Parathyroid adenoma (tissue), 2 donors: Measurements from ENCODE around the gene BHLHE40.

Experiments
- H2AFZ ChIP-seq: fragments of 300-600 bp; sonication (generic); one replicate; pipeline ENCODE4 v1.7.0; 2017; ENCODE audit warnings: antibody characterized with exemption, mild to moderate bottlenecking
- H3K27ac ChIP-seq: fragments of 300-600 bp; sonication (generic); one replicate; pipeline ENCODE4 v1.7.0; 2017
- H3K27me3 ChIP-seq: fragments of 300-600 bp; sonication (generic); one replicate; pipeline ENCODE4 v1.7.0; 2017; ENCODE audit warnings: low read length; ENCODE audit not compliant: control insufficient read depth, insufficient read depth
- H3K36me3 ChIP-seq: fragments of 300-600 bp; sonication (generic); one replicate; pipeline ENCODE4 v1.7.0; 2017; ENCODE audit warnings: low read length; ENCODE audit not compliant: control insufficient read depth, insufficient read depth
- H3K4me1 ChIP-seq: fragments of 300-600 bp; sonication (generic); one replicate; pipeline ENCODE4 v1.7.0; 2017; ENCODE audit warnings: control low read depth
- H3K4me2 ChIP-seq: fragments of 300-600 bp; sonication (generic); one replicate; pipeline ENCODE4 v1.7.0; 2017; ENCODE audit warnings: low read length
- H3K4me3 ChIP-seq: fragments of 300-600 bp; sonication (generic); one replicate; pipeline ENCODE4 v1.7.0; 2017; ENCODE audit warnings: low read depth, low read length
- H3K79me2 ChIP-seq: fragments of 300-600 bp; sonication (generic); one replicate; pipeline ENCODE4 v1.7.0; 2017; ENCODE audit warnings: control low read depth
- H3K9ac ChIP-seq: fragments of 300-600 bp; sonication (generic); one replicate; pipeline ENCODE4 v1.7.0; 2017; ENCODE audit warnings: mild to moderate bottlenecking
- H3K9me3 ChIP-seq: fragments of 300-600 bp; sonication (generic); one replicate; pipeline ENCODE4 v1.7.0; 2017; ENCODE audit warnings: low read length; ENCODE audit not compliant: control insufficient read depth
- CTCF ChIP-seq: fragments of 300-600 bp; sonication (generic); IDR thresholded peaks from one replicate; pipeline ENCODE4 v1.7.0; 2017; ENCODE audit warnings: antibody characterized with exemption, mild to moderate bottlenecking
- donor health status: primary hyperparathyroidism.

Gene BHLHE40

GRCh38 chr3:4977001-4977852 lies 2.0 kb upstream of the BHLHE40 start:
- Histone ChIP-seq H3K79me2 (no peaks in the 10 kb centered on the region), H3K9ac (peak overlapping the region; percentile 88), H3K4me3 (peak overlapping the region; percentile 68), H3K27me3 (no peaks in the 10 kb centered on the region), H2AFZ (peak overlapping the region; percentile 78), H3K36me3 (no peaks in the 10 kb centered on the region), H3K9me3 (no peaks in the 10 kb centered on the region), H3K27ac (peak overlapping the region; percentile 98), H3K4me2 (peak overlapping the region; percentile 89), H3K4me1 (peaks cover 27% of the 10 kb centered on the region)
- TF ChIP-seq CTCF = no peak

GRCh38 chr3:4977853-4978203 lies 1.4 kb upstream of the BHLHE40 start:
- peak overlapping the region; percentile 98 for H3K27ac ChIP-seq
- H3K79me2 ChIP-seq = peaks cover 2% of the 10 kb centered on the region
- peak overlapping the region; percentile 78 for H2AFZ ChIP-seq
- no peaks in the 10 kb centered on the region for H3K36me3 ChIP-seq
- H3K4me2 ChIP-seq = peak overlapping the region; percentile 89
- no peaks in the 10 kb centered on the region for H3K9me3 ChIP-seq
- peak overlapping the region; percentile 68 for H3K4me3 ChIP-seq
- peak overlapping the region; percentile 88 for H3K9ac ChIP-seq
- no peak for TF ChIP-seq CTCF
- H3K4me1 ChIP-seq = peaks cover 23% of the 10 kb centered on the region
- H3K27me3 ChIP-seq = no peaks in the 10 kb centered on the region

- peaks cover 20% of the 10 kb centered on the region for H3K4me1 ChIP-seq
- peaks cover 7% of the 10 kb centered on the region for H3K79me2 ChIP-seq
- TF ChIP-seq CTCF = no peak
Observed at GRCh38 chr3:4978204-4978965, 852 bp upstream of the BHLHE40 start.

GRCh38 chr3:4978966-4979427 lies 240 bp upstream of the BHLHE40 start:
- Histone ChIP-seq H3K27ac (peak overlapping the region; percentile 98), H3K9me3 (no peaks in the 10 kb centered on the region), H3K79me2 (peaks cover 11% of the 10 kb centered on the region), H3K4me3 (peak overlapping the region; percentile 100), H3K27me3 (no peaks in the 10 kb centered on the region), H3K36me3 (no peaks in the 10 kb centered on the region), H3K4me2 (peak overlapping the region; percentile 89), H3K4me1 (peaks cover 20% of the 10 kb centered on the region), H3K9ac (peak overlapping the region; percentile 51), H2AFZ (peak overlapping the region; percentile 78)
- TF ChIP-seq CTCF = no peak

More at GRCh38 chr3:4978204-4978965, 852 bp upstream of the BHLHE40 start:
- Histone ChIP-seq H3K4me3 (peak overlapping the region; percentile 68), H3K9me3 (no peaks in the 10 kb centered on the region), H3K27ac (peak overlapping the region; percentile 98), H2AFZ (peak overlapping the region; percentile 78), H3K36me3 (no peaks in the 10 kb centered on the region), H3K4me2 (peak overlapping the region; percentile 89), H3K27me3 (no peaks in the 10 kb centered on the region), H3K9ac (peak overlapping the region; percentile 88)
